CD4-positive, alpha-beta T cell treated with Interleukin-1 beta for 1 hour (primary cell): Measurements from ENCODE around the gene MRPL57.
"Not testable (repeated sequence)": the region's sequence is repeated elsewhere in the genome, so short reads cannot be mapped to it uniquely, and the experiment has no call there.

Experiments used
- DNase-seq, 2 donors: peaks; one replicate each; pipeline ENCODE4 v3.0.0-alpha.2; 2020 to 2022

MRPL57 gene

DNA sequence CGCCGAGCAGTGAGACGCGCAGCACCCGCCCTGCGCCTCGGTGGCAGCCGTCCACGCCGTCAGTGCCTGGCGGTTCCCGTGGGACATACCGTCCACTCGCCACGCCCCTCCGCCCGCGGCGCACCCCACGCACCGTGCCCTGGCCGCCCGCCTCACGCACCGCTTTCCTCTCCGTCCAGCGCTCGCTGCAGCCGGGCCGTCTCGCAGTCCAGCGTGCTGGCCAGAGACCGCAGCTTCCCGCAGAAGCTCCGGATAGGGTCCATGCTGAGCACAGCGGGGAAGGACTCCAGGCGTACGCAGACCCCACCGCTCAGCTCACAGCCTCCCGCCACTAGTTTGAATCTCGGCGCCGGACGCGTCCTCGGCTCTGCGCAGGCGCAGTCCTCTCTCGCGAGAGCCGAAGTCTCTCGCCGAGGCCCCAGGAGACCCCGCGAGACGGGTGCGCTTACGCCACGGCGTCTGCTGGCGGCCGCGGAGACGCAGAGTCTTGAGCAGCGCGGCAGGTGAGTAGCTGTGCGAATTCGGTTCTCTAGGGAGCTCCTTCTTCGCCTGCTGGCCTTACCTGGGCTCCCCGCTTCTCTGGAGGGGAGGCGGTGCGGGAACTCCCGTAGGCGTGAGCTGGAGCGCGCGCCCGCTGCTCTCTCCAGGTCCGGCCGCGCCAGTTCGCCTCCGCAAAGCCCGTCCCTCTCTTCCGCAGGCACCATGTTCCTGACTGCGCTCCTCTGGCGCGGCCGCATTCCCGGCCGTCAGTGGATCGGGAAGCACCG, at the start of gene MRPL57, which contains the start of gene SKA3:
TSS of gene MRPL57 (plus strand) at position 444 of the 767 bp plus-strand sequence. CDS start at position 703, 259 bp downstream.
TSS of gene SKA3 (minus strand) at position 338 of the 767 bp plus-strand sequence. CDS start at position 263, 75 bp downstream.
- peak; percentile 94 for DNase-seq

DNA sequence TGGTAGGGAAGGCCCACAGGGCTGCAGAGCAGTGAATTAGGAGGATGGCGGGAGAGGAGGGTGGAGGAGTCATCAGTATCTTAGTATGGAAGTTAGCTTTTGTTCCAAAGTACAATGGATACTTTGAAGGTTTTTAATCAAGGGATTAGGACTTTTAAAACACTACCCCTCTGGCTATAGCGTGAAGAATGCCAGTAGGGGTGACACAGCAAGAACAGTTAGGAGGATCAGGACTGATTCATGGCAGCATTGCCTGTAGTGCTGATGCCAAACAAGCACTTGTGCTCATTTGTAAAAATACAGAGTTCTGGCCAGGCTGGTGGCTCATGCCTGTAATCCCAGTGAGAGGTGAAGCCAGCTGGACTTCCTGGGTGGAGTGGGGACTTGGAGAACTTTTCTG, 46.3 kb upstream of the MRPL57 start:
- DNase-seq = no peak

DNA sequence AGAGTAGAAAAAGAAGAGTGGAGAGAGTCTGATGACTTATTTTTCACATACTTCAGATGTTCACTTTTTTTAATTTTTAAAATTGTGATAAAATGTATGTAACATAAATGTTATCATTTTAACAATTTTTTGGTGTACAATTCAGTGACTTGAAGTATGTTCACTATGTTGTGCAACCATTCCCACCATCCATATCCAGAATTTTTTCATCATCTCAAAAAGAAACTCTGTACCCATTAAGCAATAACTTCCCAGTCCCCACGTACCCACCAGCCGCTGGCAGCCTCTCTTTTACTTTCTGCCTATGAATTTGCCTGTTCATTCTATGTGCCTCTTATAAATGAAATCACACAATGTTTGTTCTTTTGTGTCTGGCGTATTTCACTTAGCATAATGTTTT, 43.4 kb upstream of the MRPL57 start:
- no peak for DNase-seq

DNA sequence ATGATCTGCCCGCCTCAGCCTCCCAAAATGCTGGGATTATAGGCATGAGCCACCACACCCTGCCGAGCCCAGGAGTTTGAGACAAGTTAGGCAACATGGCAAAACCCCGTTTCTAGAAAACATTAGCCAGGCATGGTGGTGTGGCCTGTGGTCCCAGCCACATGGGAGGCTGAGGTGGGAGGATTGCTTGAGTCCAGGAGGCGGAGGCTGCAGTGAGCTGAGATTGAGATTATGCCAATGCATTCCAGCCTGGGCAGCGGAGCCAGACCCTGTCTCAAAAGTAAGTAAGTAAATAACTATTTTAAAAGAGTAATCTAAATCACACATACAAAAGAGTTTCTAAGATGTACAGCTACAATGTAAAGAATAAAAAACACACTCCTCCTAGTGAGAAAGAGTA, 42.0 kb upstream of the MRPL57 start:
- no peak for DNase-seq

DNA sequence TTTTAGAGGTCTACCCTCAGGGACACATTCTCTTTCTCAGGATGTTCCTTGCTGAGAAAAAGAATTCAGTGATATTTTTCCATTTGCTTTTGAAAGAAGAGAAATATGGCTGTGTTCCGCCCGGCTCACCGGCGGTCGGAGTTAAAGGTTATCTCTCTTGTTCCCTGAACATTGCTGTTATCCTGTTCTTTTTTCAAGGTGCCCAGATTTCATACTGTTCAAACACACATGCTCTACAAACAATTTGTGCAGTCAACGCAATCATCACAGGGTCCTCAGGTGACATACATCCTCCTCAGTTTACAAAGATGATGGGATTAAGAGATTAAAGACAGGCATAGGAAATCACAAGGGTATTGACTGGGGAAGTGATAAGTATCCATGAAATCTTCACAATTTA, 40.6 kb upstream of the MRPL57 start:
- not testable (repeated sequence) for DNase-seq

DNA sequence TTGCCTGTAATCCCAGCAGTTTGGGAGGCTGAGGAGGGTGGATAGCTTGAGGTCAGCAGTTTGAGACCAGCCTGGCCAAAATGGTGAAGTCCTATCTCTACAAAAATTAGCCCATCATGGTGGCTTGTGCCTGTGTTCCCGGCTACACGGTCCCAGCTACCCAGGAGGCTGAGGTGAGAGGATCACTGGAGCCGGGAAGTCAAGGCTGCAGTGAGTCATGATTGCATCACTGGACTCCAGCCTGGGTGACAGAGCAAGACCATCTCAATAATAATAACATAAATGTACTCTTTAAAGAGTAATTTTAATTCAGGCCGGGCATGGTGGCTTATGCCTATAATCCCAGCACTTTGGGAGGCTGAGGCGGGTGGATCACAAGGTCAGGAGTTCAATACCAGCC, 38.8 kb upstream of the MRPL57 start:
- no peak for DNase-seq

DNA sequence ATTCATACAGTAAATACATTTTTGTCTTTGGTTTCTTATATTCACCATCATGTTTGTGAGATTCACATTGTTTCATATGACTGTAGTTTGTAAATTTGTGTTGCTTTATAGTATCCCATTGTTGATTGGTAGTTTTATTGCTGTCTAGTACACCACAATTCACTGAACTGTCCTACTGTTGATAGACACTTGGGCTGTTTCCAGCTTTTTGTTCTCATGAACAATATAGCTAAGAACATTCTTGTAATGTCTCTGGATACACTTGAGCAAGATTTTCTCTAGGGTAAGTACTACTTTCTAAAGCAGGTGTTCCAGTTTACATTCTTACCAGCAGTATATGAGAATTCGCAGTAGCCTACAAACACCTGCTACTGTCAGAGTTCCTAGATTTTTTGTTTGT, 37.9 kb upstream of the MRPL57 start:
- no peak for DNase-seq

DNA sequence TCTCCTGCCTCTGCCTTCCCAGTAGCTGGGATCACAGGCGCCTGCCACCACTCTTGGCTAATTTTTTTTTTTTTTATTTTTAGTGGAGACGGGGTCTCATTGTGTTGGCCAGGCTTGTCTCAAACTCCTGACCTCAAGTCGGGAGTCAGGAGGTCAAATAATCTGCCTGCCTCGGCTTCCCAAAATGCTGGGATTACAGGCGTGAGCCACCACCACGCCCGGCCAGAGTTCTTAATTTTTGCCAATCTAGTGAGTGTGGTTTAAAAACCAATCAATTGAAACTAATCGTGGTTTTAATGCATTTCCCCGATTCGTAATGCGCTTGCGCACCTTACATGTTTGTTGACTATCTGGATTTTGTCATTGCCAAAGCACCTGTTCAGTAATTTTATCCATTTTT, 37.1 kb upstream of the MRPL57 start:
- DNase-seq = peak in 1 of 2 donors; percentile 29

DNA sequence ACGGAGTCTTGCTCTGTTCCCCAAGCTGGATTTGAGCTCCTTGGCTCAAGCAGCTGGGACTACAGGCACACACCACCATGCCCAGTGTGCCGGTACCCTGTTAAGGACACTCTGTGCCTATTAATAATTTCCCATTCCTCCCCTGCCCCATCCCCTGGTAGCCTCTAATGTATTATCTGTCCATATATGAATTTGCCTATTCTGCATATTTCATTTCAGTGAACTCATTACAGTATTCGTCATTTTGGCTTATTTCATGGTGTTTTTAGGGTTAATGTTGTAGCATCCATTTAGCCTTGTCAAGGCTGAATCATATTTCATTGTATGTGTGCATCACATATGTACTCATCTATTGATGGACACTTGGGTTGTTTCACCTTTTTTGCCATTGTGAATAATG, 33.7 kb upstream of the MRPL57 start:
- DNase-seq = no peak

DNA sequence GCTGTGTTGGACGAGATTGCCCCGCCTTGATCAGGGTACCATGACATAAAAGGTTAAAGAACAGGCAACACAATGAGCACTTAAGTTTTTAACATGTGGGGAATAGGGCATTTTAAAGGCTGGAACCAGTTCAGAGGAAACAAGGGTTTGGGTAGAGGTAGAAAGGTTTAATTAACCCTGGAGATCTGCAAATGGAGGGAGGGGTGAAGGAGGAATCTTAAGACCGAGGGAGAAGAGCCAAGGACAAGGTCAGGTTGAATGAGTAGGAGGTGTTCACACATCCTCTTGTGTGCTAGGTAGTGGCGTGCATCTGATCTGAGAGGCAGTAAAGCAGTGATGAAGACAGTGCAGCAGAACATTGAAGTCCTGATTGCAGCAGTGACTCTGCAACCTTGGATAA, 28.6 kb upstream of the MRPL57 start:
- DNase-seq = no peak

DNA sequence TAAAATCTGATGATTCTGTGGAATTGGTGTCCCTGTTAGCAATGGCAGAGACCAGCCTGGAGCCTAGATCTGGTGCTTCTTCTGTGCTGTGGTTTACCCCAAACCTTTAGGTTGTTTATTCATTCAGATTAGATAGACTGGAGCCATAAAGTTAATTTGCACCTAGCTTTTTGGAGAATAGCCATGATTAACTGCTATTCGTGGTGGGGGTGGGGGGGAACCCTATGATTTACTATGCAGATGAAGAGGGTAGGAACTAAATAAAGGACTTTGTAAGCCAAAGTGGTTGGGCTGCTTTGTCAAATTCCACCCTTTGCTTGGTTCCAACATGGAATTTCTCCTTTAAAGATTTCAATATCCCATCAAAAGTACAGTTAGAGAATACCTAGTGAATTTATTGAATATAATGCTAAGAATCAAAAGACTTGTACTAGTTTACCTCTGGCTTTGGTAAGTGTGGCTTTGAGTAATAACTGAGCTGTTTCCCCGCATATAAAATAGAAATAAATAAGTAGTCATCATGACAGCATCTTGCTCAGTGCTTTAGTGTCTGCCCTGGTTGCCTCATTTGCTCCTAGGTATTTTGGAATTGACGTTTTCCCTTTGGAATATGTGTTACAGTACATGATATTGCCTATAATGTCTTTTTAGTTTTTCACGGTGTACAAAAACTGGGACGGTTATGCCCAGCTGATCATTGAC, 27.8 kb upstream of the MRPL57 start:
- no peak for DNase-seq

DNA sequence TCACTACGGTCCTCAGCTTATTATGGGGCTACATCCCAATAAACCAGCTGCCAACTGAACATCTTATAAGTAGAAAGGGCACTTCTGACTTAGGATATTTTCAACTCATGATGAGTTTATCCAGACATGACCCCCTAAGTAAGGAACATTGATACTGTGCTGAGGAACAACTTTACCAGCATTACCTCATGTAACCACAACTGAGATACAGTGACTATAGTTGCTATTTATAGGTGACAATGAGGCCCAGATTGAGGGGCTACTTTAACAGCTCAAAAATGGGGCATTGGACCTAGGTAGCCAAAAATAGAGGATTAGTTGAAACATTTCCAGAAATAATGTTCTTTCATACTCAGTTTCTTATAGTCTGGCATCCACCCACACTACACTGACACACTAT, 26.9 kb upstream of the MRPL57 start:
- no peak for DNase-seq

DNA sequence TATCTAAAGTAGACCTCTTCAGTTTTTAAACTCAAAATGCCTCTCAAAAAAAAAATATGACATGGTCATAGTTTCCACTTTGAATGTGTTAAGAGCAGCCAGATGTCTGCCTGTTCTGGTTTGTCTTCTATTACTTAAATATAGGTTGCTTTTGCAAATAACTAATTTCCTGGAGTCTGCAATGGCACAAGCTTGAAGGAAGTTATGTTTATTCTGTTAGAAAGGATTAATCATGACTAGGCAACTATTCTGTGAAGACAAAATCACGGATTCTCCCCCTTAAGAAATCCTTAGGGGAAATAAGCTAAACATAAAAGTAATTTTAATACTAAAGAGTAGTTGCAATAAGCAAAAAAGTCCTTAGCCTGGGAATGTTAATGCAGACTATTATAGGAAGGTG, 26.4 kb upstream of the MRPL57 start:
- no peak for DNase-seq

DNA sequence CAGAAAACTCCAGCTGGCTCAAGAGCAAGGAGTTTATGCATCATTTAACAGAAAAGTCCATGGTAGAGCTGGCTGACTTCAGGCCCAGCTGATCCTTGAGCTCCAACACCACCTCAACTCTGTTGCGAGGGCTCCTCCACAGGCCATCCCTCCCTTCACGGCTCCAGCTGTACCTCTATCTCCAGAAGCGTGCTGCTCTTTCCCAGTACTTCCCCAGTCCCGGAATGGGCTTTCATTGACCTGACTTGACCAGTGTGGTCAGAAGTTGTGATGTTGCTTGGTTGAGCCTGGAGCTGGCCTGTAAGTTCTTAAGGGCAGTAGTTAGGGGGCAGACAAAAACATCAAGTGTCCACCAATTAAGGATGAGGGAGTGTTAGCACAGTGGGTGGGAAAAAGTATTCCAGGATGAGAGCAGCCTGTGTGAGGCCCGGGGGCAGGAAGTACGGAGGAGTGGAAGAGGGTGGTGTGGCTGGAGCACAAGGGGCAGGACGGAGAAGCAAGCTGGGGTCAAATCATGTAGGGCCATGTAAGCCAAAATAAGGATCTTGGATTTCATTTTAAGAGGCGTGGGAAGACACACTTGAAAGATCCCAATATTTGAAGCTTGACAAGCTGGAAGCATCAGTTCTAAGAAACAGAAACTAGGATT, 24.1 kb upstream of the MRPL57 start:
- no peak for DNase-seq

DNA sequence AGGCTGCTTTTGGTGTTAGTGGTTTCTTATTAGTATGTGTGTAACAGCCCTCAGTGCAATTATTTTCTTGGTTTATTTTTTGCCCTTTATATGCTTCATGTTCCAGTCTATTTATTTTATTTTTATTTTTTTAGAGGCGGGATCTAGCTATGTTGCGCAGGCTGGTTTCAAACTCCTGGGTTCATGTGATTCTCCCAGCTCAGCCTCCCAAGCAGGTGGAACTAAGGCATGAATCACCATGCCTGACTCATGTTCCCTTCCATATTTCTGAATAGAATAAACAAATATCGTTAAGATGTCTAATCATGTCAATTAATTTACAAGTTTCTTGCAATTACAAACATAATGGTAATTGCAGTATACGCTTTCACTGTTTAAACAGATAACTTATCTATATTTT, 11.8 kb upstream of the MRPL57 start:
- DNase-seq = no peak

DNA sequence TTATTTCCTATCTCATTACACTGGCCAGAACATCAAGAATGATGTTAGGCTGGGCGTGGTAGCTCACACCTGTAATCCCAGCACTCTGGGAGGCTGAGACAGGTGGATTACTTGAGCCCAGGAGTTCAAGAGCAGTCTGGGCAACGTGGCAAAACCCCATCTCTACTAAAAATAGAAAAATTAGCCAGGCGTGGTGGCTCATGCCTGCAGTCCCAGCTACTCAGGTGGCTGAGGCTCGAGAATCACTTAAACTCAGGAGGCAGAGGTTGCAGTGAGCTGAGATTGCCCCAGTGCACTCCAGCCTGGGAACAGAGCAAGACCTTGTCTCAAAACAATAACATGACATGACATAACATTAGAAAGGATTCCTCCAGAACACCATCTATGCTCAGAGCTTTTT, 10.9 kb upstream of the MRPL57 start:
- DNase-seq = not testable (repeated sequence)

DNA sequence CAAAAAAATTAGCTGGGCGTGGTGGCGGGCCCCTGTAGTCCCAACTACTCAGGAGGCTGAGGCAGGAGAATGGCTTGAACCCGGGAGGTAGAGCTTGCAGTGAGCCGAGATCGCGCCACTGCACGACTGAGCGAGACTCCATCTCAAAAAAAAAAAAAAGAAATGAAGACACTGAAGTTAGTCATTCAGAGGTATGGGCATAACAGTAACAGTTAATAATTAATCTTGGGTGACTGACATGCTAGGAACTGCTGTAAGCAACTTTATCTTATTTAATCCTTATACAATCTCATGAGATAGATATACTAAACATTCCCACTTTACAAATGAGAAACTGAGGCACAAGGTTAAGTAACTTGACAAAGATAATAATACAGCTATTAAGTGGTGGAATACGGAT, 5.0 kb upstream of the MRPL57 start:
- no peak for DNase-seq

DNA sequence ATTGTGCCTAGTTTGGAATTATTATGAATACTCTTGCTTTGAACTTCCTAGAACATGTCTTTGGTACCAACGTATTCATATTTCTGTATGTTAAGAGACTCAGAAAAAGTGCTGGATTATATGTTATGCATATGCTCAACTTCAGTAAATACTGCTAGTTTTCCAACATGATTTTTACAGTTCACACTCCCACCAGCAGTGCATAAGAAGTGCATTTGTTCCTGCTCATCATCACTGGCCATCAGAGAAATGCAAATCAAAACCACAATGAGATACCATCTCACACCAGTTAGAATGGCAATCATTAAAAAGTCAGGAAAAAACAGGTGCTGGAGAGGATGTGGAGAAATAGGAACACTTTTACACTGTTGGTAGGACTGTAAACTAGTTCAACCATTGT, 2.7 kb upstream of the MRPL57 start:
- not testable (repeated sequence) for DNase-seq

DNA sequence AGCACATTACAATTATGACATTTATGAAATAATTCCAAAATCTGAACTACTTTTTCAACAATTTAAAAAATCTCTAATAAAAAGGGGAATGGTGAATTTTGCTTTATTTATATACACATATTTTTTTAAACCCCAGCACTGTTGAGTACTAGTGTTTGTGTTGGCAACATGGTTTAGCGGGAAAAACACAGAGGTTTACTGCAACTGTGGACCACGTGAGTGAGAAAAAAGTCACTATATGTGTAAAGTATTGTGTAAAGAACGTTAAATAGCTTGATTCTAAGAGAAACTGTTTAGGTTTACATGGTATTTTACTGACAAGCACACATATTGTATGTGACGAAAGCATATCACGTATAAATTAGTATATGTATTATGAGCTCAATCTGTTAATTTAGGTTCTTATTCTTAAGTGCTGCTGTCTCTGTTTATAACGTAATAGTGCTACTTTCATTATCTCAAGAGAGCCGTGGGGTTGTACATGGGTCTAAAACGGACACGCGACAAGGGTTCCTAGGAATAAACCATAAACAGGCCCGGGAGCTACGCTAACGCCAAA, 723 bp upstream of the MRPL57 start:
- peak in 1 of 2 donors; percentile 1 for DNase-seq

DNA sequence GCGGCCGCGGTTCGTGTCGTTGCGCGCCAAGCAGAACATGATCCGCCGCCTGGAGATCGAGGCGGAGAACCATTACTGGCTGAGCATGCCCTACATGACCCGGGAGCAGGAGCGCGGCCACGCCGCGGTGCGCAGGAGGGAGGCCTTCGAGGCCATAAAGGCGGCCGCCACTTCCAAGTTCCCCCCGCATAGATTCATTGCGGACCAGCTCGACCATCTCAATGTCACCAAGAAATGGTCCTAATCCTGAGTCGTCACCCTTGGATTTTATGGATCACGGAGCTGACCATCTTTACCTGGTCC, 475 bp downstream of the MRPL57 start:
- DNase-seq = no peak

DNA sequence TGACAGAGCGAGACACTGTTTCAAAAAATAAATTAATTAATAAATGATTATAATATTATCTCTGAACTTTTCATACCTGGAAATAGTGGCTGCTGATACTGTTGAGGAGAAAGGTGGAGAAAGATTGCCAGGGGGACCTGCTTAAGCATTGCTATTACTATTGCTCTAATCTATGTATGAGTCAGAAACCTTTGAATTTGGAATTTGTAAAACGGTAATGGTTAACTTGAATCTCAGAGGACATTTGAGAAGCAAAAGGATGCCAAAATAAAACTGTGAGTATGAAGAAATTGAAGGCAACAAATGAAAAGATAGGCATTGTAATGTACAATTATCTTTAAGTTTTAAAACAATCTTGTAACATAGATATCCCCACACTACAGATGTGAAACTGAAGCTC, 5.2 kb downstream of the MRPL57 start:
- no peak for DNase-seq

DNA sequence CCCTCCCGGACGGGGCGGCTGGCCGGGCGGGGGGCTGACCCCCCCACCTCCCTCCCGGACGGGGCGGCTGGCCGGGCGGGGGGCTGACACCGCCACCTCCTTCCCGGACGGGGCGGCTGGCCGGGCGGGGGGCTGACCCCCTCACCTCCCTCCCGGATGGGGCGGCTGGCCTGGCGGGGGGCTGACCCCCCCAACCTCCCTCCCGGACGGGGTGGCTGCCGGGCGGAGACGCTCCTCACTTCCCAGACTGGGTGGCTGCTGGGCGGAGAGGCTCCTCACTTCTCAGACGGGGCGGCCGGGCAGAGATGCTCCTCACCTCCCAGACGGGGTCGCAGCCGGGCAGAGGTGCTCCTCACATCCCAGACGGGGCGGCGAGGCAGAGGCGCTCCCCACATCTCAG, 10.0 kb downstream of the MRPL57 start:
- not testable (repeated sequence) for DNase-seq

DNA sequence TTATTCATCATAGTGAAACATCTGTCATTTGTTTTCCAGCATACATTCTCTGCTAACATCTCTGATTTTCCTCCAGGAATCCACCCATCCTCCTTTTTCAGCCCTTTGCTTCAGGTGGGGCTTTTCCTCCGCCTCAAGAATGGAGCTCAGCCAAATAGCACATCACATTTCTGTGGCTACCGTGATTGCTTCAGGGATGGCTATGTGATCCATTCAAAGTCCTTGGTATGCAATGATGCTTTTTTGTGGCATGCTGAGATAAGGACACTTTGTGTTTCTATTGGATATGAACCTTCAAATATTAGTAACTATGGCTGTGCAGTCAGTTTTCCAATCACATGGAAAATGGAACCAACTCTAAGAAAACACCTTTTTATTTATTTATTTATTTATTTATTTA, 18.3 kb downstream of the MRPL57 start:
- not testable (repeated sequence) for DNase-seq
